PFSK-1 (cell line): Measurements from ENCODE around the gene FAM171A1.

Source experiments
- FOXP2 ChIP-seq: optimal IDR thresholded peaks from 2 replicates; pipeline ENCODE3; 2011; ENCODE audit warnings: borderline replicate concordance, control low read depth, inconsistent platforms; ENCODE audit not compliant: insufficient read depth; ENCODE audit errors: extremely low read length, extremely low read depth
- SIN3A ChIP-seq: IDR thresholded peaks from 2 replicates; pipeline ENCODE4 v1.6.1; 2012; ENCODE audit warnings: mild to moderate bottlenecking, low read length, moderate library complexity, borderline replicate concordance; ENCODE audit not compliant: insufficient read depth

DNA sequence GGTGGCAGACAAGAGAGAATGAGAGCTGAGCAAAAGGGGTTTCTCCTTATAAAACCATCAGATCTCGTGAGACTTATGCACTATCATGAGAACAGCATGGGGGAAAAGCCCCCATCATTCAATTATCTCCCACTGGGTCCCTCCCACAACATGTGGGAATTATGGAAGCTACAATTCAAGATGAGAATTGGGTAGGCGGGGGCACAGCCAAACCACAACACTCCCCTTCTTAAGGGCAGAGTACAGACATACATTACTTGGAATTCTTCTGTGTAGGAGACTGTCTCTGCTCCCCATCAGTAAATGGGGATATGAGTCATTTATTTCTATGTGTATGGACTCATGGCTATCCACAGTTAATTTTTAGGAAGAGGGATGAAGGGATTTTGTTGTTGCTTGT is 31.2 kb downstream of the FAM171A1 start:
- TF ChIP-seq SIN3A: no peak
- no peak for TF ChIP-seq FOXP2
